Stomach (tissue), 9 donors: ENCODE results near the gene NEURL3. TPM values are rescaled to one million over a fixed set of nuclear protein-coding genes. Genes with fewer than 3 reads are reported as not detected.
A peak's percentile ranks its signal among the peaks of the same experiment; 100 is the strongest.

ENCODE experiments used
- DNase-seq, 2 donors: peaks; one replicate each; pipeline versions ENCODE4 v3.0.0 to v3.0.0-alpha.2; 2013 to 2019
- H3K27ac ChIP-seq, 5 donors: fragments of 200-600 bp in 4 of 5; sonication (generic) in 4 of 5; one replicate each; pipeline ENCODE4 v1.5.1; 2013 to 2019; ENCODE audit warnings: mild to moderate bottlenecking in 1 of 5, moderate library complexity in 1 of 5
- H3K27me3 ChIP-seq, 3 donors: fragments of 200-600 bp; sonication (generic); one replicate each; pipeline ENCODE4 v1.5.1; 2017 to 2019; ENCODE audit warnings: mixed run types in 1 of 3
- H3K36me3 ChIP-seq, 4 donors: fragments of 200-600 bp; sonication (generic); 1 replicate in 3 of 4; 2 replicates in 1 of 4; pipeline ENCODE4 v1.5.1; 2016 to 2019
- H3K4me1 ChIP-seq, 4 donors: fragments of 200-600 bp; sonication (generic); one replicate each; pipeline ENCODE4 v1.5.1; 2016 to 2019
- H3K4me3 ChIP-seq, 4 donors: fragments of 200-600 bp; sonication (generic) in 3 of 4; one replicate each; pipeline ENCODE4 v1.5.1; 2016 to 2019; ENCODE audit warnings: mild to moderate bottlenecking in 1 of 4
- H3K9me3 ChIP-seq, 4 donors: fragments of 200-600 bp; sonication (generic); one replicate each; pipeline ENCODE4 v1.5.1; 2016 to 2019
- EP300 ChIP-seq: sonication (generic); formaldehyde crosslinking; IDR thresholded peaks from one replicate; pipeline ENCODE4 v1.6.1; 2017; ENCODE audit warnings: antibody characterized with exemption
- POLR2A ChIP-seq, 4 donors: fragments of 450-650 bp; IDR thresholded peaks; one replicate each; pipeline ENCODE4 v1.6.1; 2016; ENCODE audit warnings: antibody characterized with exemption in 4 of 4, control low read depth in 2 of 4, mild to moderate bottlenecking in 1 of 4, moderate library complexity in 1 of 4
- POLR2AphosphoS5 ChIP-seq, 3 donors: sonication (generic); formaldehyde crosslinking; IDR thresholded peaks; one replicate each; pipeline ENCODE4 v1.6.1; 2016; ENCODE audit warnings: antibody characterized with exemption in 3 of 3
- WGBS, 5 donors: extraction: QIAGEN DNeasy Blood & Tissue Kit in 3 of 5; methylation state at CpG; one replicate each; pipeline versions ENCODE4 v1.1.5 to v1.1.7; 2013 to 2018; 5-methylcytosine and 5-hydroxymethylcytosine counted together
- intact Hi-C: fragments of 100-400 bp; cut with DNase I; formaldehyde crosslinking; loops from one replicate; pipeline ENCODE4 v1.15.1; 2023; ENCODE audit warnings: low total_unique reads
- polyA plus RNA-seq, 3 donors: library from polyadenylated mRNA; stranded (reverse); fragments of 200-250 nt; gene quantifications; one replicate each; pipeline ENCODE4 v1.2.3, GENCODE V29; 2013
- total RNA-seq, 5 donors: library from RNA; depleted of rRNA; stranded (reverse); fragments of >200 nt; gene quantifications; one replicate each; pipeline versions ENCODE4 v1.1.0 to v1.2.3, GENCODE V29; 2014 to 2016
- TF ChIP-seq, protein P1 (sequence below), 7 experiments: fragments of 450-650 bp in 4 of 7; fragments of 200-600 bp in 3 of 7; sonication (generic) in 3 of 7; IDR thresholded peaks; one replicate each; pipeline ENCODE4 v1.5.1; 2016 to 2019; ENCODE audit warnings: antibody characterized with exemption in 7 of 7, control low read depth in 2 of 7, mild to moderate bottlenecking in 1 of 7
- donor health status: healthy with polysubstance abuse.
- donor health status: Bipolar disorder and iron deficiency.
- donor health status: healthy.

The NEURL3 gene
- total and polyA plus RNA-seq, 8 donors = 0.50 to 12.7 (median 1.6) TPM; not detected in 4

- intact Hi-C loops = no loop called here
- no peaks in the 10 kb centered on the region for H3K9me3 ChIP-seq
- no peak overlapping the region for H3K4me3 ChIP-seq
- TF ChIP-seq POLR2AphosphoS5 (IDR thresholded peaks at IDR 0.05) (no peak), POLR2A (IDR thresholded peaks at IDR 0.05) (no peak), EP300 (no peak)
- TF ChIP-seq, protein P1, sequence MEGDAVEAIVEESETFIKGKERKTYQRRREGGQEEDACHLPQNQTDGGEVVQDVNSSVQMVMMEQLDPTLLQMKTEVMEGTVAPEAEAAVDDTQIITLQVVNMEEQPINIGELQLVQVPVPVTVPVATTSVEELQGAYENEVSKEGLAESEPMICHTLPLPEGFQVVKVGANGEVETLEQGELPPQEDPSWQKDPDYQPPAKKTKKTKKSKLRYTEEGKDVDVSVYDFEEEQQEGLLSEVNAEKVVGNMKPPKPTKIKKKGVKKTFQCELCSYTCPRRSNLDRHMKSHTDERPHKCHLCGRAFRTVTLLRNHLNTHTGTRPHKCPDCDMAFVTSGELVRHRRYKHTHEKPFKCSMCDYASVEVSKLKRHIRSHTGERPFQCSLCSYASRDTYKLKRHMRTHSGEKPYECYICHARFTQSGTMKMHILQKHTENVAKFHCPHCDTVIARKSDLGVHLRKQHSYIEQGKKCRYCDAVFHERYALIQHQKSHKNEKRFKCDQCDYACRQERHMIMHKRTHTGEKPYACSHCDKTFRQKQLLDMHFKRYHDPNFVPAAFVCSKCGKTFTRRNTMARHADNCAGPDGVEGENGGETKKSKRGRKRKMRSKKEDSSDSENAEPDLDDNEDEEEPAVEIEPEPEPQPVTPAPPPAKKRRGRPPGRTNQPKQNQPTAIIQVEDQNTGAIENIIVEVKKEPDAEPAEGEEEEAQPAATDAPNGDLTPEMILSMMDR (IDR thresholded peaks at IDR 0.05) = no peak
- 85 to 91% (median 87%) methylated on average over 6 of the region's 6 CpGs for WGBS, 5 donors
- H3K4me1 ChIP-seq = peaks cover 7 to 11% (median 10%) of the 10 kb centered on the region in 4 donors
- H3K27ac ChIP-seq = no peak overlapping the region
- peaks cover 0 to 16% (median 4%) of the 10 kb centered on the region in 3 donors for H3K27me3 ChIP-seq
- DNase-seq = no peak
- H3K36me3 ChIP-seq = no peaks in the 10 kb centered on the region
These were observed 33.4 kb downstream of the NEURL3 start for GRCh38 chr2:96471772-96472171.

- peak overlapping the region; percentile 30 to 40 (median 36) for H3K4me3 ChIP-seq
- intact Hi-C loops = no loop called here
- H3K36me3 ChIP-seq = no peaks in the 10 kb centered on the region
- H3K9me3 ChIP-seq = no peaks in the 10 kb centered on the region
- peaks cover 7 to 11% (median 10%) of the 10 kb centered on the region in 4 donors for H3K4me1 ChIP-seq
- H3K27ac ChIP-seq = no peak overlapping the region
- 6 to 14% (median 9%) methylated on average over 16 to 25 of the region's 25 CpGs for WGBS, 5 donors
- TF ChIP-seq, protein P1 (IDR thresholded peaks at IDR 0.05) = peak in 5 of 7 experiments; percentile 39 to 64 (median 59)
- TF ChIP-seq POLR2AphosphoS5 (IDR thresholded peaks at IDR 0.05) = no peak
- peaks cover 0 to 16% (median 4%) of the 10 kb centered on the region in 3 donors for H3K27me3 ChIP-seq
- DNase-seq = peak; percentile 70 to 75
These were observed 34.5 kb downstream of the NEURL3 start for GRCh38 chr2:96470636-96471035.

DNA sequence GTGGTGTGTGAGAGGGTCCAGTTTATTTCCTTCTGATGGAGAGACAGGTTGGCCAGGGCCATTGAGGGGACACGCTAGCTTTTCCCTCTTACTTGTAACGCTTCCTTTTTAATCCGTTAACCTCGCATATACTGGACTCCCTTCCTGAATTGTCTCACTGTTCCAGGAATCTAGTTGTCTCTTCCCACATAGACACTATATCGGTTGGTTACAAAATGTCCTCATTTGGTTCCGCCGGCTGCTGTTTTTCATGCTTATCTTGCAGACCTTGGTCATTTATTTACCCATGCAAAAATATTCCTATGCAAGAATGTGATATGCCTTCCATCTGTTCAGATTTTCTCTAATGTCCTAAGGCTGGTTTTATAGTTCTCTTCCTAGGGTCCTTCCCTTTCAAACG, 35.0 kb downstream of the NEURL3 start:
- intact Hi-C loops = no loop called here

DNA sequence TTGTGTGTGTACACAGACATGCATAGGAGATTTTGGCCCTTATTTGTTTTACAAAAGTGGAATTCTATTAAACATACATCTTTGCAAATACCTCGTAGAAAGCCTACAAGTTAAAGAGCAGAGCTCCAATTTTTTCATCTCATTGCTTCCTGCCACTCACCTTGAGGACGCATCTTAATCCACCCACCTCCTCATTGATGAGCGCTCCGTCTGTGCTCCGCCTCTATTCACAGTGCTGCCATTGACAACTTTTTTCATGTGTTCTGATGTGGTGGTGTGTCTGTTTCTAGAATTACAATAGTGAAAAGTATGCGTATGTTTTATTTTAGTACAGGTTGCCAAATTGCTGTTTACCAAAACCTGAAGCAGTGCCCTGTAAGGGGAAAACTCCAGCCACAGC, 36.3 kb downstream of the NEURL3 start:
- H3K9me3 ChIP-seq = no peaks in the 10 kb centered on the region
- intact Hi-C loops = no loop called here
- H3K4me1 ChIP-seq = peaks cover 7 to 11% (median 10%) of the 10 kb centered on the region in 4 donors
- H3K4me3 ChIP-seq = no peak overlapping the region
- DNase-seq = no peak
- WGBS, 5 donors = 69 to 78% (median 74%) methylated on average over 6 of the region's 6 CpGs
- H3K27me3 ChIP-seq = peaks cover 0 to 16% (median 4%) of the 10 kb centered on the region in 3 donors
- no peak overlapping the region for H3K27ac ChIP-seq
- TF ChIP-seq, protein P1 (IDR thresholded peaks at IDR 0.05) = no peak
- TF ChIP-seq POLR2A (IDR thresholded peaks at IDR 0.05) (no peak), POLR2AphosphoS5 (IDR thresholded peaks at IDR 0.05) (no peak), EP300 (no peak)
- no peaks in the 10 kb centered on the region for H3K36me3 ChIP-seq

More for the DNA sequence above, 35.0 kb downstream of the NEURL3 start:
- Histone ChIP-seq H3K4me1 (peaks cover 7 to 11% (median 10%) of the 10 kb centered on the region in 4 donors), H3K27me3 (peaks cover 0 to 16% (median 4%) of the 10 kb centered on the region in 3 donors), H3K9me3 (no peaks in the 10 kb centered on the region), H3K36me3 (no peaks in the 10 kb centered on the region), H3K4me3 (peak overlapping the region; percentile 30 to 40 (median 36)), H3K27ac (no peak overlapping the region)
- TF ChIP-seq, protein P1 (IDR thresholded peaks at IDR 0.05) = no peak
- TF ChIP-seq POLR2A (IDR thresholded peaks at IDR 0.05) (no peak), POLR2AphosphoS5 (IDR thresholded peaks at IDR 0.05) (no peak), EP300 (no peak)
- 33 to 45% (median 36%) methylated on average over 8 of the region's 8 CpGs for WGBS, 5 donors
- no peak for DNase-seq
